GM12878 (cell line): ENCODE results near the gene TIGD1. TPM values are rescaled to one million over a fixed set of nuclear protein-coding genes. Genes with fewer than 3 reads are reported as not detected.

Experiments used
- ATAC-seq: fragments of 200-7000 bp; cut with Tn5 transposase; 3 replicates; pipeline ENCODE4 v1.9.1; 2020; ENCODE audit warnings: mild to moderate bottlenecking, moderate library complexity
- BruUV-seq: library from RNA; stranded (reverse); fragments of 400-500 nt; replicated peaks from 2 replicates; lab custom pipeline; 2021; lab: Mats Ljungman, UMichigan
- CTCF ChIA-PET: fragments of 300-600 bp; sonication (Branson Sonifier 250); formaldehyde crosslinking; extraction: SDS; loops from one replicate; lab custom pipeline; 2021; ENCODE audit warnings: inconsistent platforms; lab: Yijun Ruan, JAX
- POLR2A ChIA-PET: fragments of 350-600 bp; formaldehyde crosslinking; extraction: SDS; loops from one replicate; lab custom pipeline; 2021; ENCODE audit warnings: inconsistent platforms; lab: Charles Lee
- RAD21 ChIA-PET: fragments of 300-600 bp; sonication (Branson Sonifier 250); formaldehyde crosslinking; loops from one replicate; lab custom pipeline; 2023; ENCODE audit warnings: antibody characterized with exemption; ENCODE audit not compliant: unreplicated experiment; lab: Charles Lee
- SMC1A ChIA-PET: fragments of 300-600 bp; sonication (Branson Sonifier 250); formaldehyde crosslinking; loops from one replicate; lab custom pipeline; 2023; ENCODE audit not compliant: unreplicated experiment, uncharacterized antibody; lab: Charles Lee
- DNase-seq: peaks from one replicate; pipeline ENCODE4 v3.0.0-alpha.2; 2011; ENCODE audit warnings: low read depth, low spot score
- FAIRE-seq: peaks from 3 replicates; lab custom pipeline; 2011; peaks lifted over from hg19 to GRCh38; lab: Jason Lieb, UNC
- H2AFZ ChIP-seq: 2 replicates; pipeline ENCODE4 v1.6.0; 2011; ENCODE audit warnings: low read depth, low read length, control low read depth; ENCODE audit not compliant: control insufficient read depth
- H3K27ac ChIP-seq: 2 replicates; pipeline ENCODE4 v1.5.1; 2011; ENCODE audit warnings: control low read depth; ENCODE audit not compliant: control insufficient read depth, insufficient read depth
- H3K27me3 ChIP-seq, 2 experiments: replicated peaks in 1 of 2; 2 replicates each; pipeline versions ENCODE4 v1.6.0 to v1.6.1; 2011; ENCODE audit warnings: low read length in 1 of 2; ENCODE audit not compliant: control insufficient read depth in 2 of 2, insufficient read depth in 2 of 2
- H3K36me3 ChIP-seq, 2 experiments: 2 replicates each; pipeline ENCODE4 v1.5.1; 2011; ENCODE audit warnings: low read length in 1 of 2; ENCODE audit not compliant: control insufficient read depth in 2 of 2, insufficient read depth in 2 of 2
- H3K4me1 ChIP-seq: 2 replicates; pipeline ENCODE4 v1.6.1; 2011; ENCODE audit warnings: mild to moderate bottlenecking, low read length, moderate library complexity, mixed read lengths; ENCODE audit not compliant: control insufficient read depth, insufficient read depth
- H3K4me2 ChIP-seq: 2 replicates; pipeline ENCODE4 v1.6.0; 2011; ENCODE audit warnings: control low read depth; ENCODE audit not compliant: control insufficient read depth, insufficient read depth
- H3K4me3 ChIP-seq: fragments of 200-600 bp; sonication (generic); 2 replicates; pipeline ENCODE4 v1.5.1; 2016
- H3K79me2 ChIP-seq: 2 replicates; pipeline ENCODE4 v1.6.0; 2011; ENCODE audit warnings: low read length; ENCODE audit not compliant: control insufficient read depth, insufficient read depth
- H3K9ac ChIP-seq: 2 replicates; pipeline ENCODE4 v1.8.0; 2011; ENCODE audit warnings: low read length, control low read depth, mixed read lengths; ENCODE audit not compliant: control insufficient read depth, insufficient read depth
- H3K9me3 ChIP-seq: replicated peaks from 3 replicates; pipeline ENCODE4 v1.5.1; 2011; ENCODE audit warnings: mild to moderate bottlenecking, low read length; ENCODE audit not compliant: control insufficient read depth, insufficient read depth
- H4K20me1 ChIP-seq: 2 replicates; pipeline ENCODE4 v1.6.0; 2011; ENCODE audit not compliant: control insufficient read depth, insufficient read depth
- ATF7 ChIP-seq: fragments of 450-650 bp; IDR thresholded peaks from 2 replicates; pipeline ENCODE4 v1.6.1; 2016; ENCODE audit warnings: low read depth, mild to moderate bottlenecking
- CBX3 ChIP-seq: fragments of 200-600 bp; sonication (generic); IDR thresholded peaks from 2 replicates; pipeline ENCODE4 v1.6.1; 2016; ENCODE audit warnings: low read depth, borderline replicate concordance
- CBX5 ChIP-seq: sonication (generic); IDR thresholded peaks from 2 replicates; pipeline ENCODE4 v1.6.1; 2016; ENCODE audit warnings: low read depth, moderate library complexity, mild to moderate bottlenecking, inconsistent platforms
- CREM ChIP-seq: IDR thresholded peaks from 2 replicates; pipeline ENCODE4 v1.6.1; 2014; ENCODE audit warnings: antibody characterized with exemption, low read depth
- CTCF ChIP-seq, 3 experiments: IDR thresholded peaks in 2 of 3; conservative IDR thresholded peaks in 1 of 3; 2 replicates each; pipeline ENCODE4 v1.5.1; 2011; ENCODE audit warnings: low read depth in 3 of 3, low read length in 3 of 3, mild to moderate bottlenecking in 3 of 3, control low read depth in 2 of 3, moderate library complexity in 2 of 3, inconsistent platforms in 1 of 3, mixed read lengths in 1 of 3; ENCODE audit not compliant: control insufficient read depth in 2 of 3, insufficient read depth in 1 of 3; ENCODE audit errors: extremely low read depth in 1 of 3
- MLLT1 ChIP-seq: fragments of 450-650 bp; IDR thresholded peaks from 2 replicates; pipeline ENCODE4 v1.6.1; 2016; ENCODE audit warnings: mild to moderate bottlenecking
- POU2F2 ChIP-seq: IDR thresholded peaks from 3 replicates; pipeline ENCODE4 v1.6.1; 2011; ENCODE audit warnings: low read depth, mild to moderate bottlenecking, low read length, borderline replicate concordance
- SMAD1 ChIP-seq: fragments of 450-650 bp; IDR thresholded peaks from 2 replicates; pipeline ENCODE4 v1.6.1; 2018; ENCODE audit warnings: mild to moderate bottlenecking, low read depth; ENCODE audit not compliant: partially characterized antibody
- SUZ12 ChIP-seq: fragments of 200-600 bp; sonication (generic); IDR thresholded peaks from one replicate; pipeline ENCODE4 v1.6.1; 2018; ENCODE audit warnings: antibody characterized with exemption, mild to moderate bottlenecking; ENCODE audit not compliant: unreplicated experiment
- YY1 ChIP-seq: IDR thresholded peaks from 2 replicates; pipeline ENCODE4 v1.6.1; 2011; ENCODE audit warnings: low read depth, mild to moderate bottlenecking, low read length
- ZNF274 ChIP-seq: IDR thresholded peaks from one replicate; pipeline ENCODE4 v1.8.0; 2011; ENCODE audit not compliant: insufficient read length, insufficient read depth
- ZNF384 ChIP-seq: IDR thresholded peaks from 2 replicates; pipeline ENCODE4 v1.6.1; 2012; ENCODE audit warnings: low read depth, mild to moderate bottlenecking, low read length, improper control_type of control experiment, borderline replicate concordance
- WGBS: methylation state at CpG from one replicate; pipeline ENCODE4 v1.1.6; 2016; ENCODE audit warnings: low lambda C conversion rate; ENCODE audit not compliant: insufficient replicate concordance, insufficient coverage; ENCODE audit errors: missing lambda C conversion rate; 5-methylcytosine and 5-hydroxymethylcytosine counted together
- in situ Hi-C: fragments of 300-500 bp; cut with MboI; formaldehyde crosslinking; loops from 9 replicates; pipeline ENCODE4 v1.14.3; 2018; ENCODE audit warnings: mixed read lengths
- intact Hi-C: fragments of 100-400 bp; cut with micrococcal nuclease; formaldehyde crosslinking; loops from one replicate; pipeline ENCODE4 v1.14.2; 2022; ENCODE audit not compliant: unreplicated experiment
- polyA plus RNA-seq, 11 experiments: library from polyadenylated mRNA; depleted of rRNA in 4 of 11; unstranded in 6 of 11; stranded (reverse) in 5 of 11; fragments of >200 nt; fragmentation: Nextera tagmentation in 4 of 11; fragmentation: Illumina TruSeq in 1 of 11; extraction: Ambion mirVana in 4 of 11; extraction: Trizol in 1 of 11; gene quantifications; 1 replicate in 1 of 11; 2 replicates in 10 of 11; pipeline versions ENCODE4 v1.2.1 to v1.2.3, GENCODE V29; 2011 to 2016; ENCODE audit warnings: inconsistent platforms in 2 of 11, missing spikeins in 2 of 11, low read depth in 1 of 11
- total RNA-seq, 4 experiments: library from RNA; depleted of rRNA in 3 of 4; stranded (reverse); fragments of >200 nt in 3 of 4; fragmentation: Illumina TruSeq in 1 of 4; extraction: Trizol in 1 of 4; gene quantifications; 2 replicates each; pipeline versions ENCODE4 v1.2.1 to v1.2.3, GENCODE V29; 2013 to 2021
- TF ChIP-seq, protein P1 (sequence below): fragments of 450-650 bp; formaldehyde crosslinking; IDR thresholded peaks from 2 replicates; pipeline ENCODE4 v1.4.0; 2020; ENCODE audit warnings: mild to moderate bottlenecking, moderate library complexity
- TF ChIP-seq, protein P2 (sequence below): IDR thresholded peaks from 2 replicates; pipeline ENCODE4 v1.6.1; 2012; ENCODE audit warnings: low read length, inconsistent platforms

The TIGD1 gene
- total and polyA plus RNA-seq, 10 of the 15 experiments (the other 5 are each of a cell fraction or from before 2014, with no cell fraction given): 1.4 to 8.4 (median 5.6) TPM

DNA sequence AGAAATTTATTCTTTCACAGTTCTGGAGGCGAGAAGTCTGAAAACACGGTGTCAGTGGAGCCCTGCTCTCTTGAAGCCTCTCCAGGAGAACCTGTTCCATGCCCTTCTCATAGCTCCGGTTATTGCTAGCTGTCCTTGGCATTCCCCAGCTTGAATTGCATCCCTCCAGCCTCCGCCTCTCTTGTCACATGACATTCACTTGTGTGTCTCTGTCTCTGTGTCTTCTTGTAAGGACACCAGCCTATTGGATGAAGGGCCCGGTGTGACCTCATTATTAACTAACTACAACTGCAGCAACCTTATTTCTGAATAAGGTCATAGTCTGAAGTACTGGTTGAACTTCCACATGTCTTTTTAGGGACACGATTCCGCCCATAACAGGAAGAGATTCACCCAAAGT lies 34.7 kb downstream of the TIGD1 start (continued):
- TF ChIP-seq MLLT1: no peak
- TF ChIP-seq SUZ12: no peak
- no peak for TF ChIP-seq POU2F2

DNA sequence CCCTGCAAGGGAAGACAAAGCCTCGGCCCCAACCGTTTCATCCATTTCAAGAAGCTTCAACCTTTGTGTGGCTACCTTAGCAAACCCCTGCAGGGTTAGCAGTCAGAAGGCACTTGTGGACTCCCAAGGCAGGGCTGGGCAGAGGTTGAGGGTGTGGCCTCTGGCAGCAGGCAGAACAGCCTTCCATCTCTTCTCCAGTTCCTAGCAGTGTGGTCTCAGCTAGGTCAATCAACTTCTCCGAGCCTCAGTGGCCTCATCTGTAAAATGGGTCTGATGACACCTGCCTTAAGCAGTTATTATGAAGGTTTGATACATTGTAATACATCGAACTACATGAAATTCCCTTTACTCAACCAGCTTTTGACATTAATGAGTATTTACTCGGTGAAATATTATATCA lies 37.0 kb downstream of the TIGD1 start:
- SMC1A ChIA-PET: no interaction called here
- Histone ChIP-seq H3K9me3 (no peaks in the 10 kb centered on the region), H3K4me3 (no peak overlapping the region), H4K20me1 (no peaks in the 10 kb centered on the region), H3K4me1 (no peaks in the 10 kb centered on the region), H2AFZ (no peak overlapping the region), H3K27ac (no peak overlapping the region), H3K27me3 (no peaks in the 10 kb centered on the region; a peak in 2 of 4 replicates), H3K9ac (no peak overlapping the region), H3K36me3 (no peaks in the 10 kb centered on the region), H3K4me2 (no peak overlapping the region), H3K79me2 (no peaks in the 10 kb centered on the region)
- FAIRE-seq (no peak), DNase-seq (no peak), ATAC-seq (no peak)
- POLR2A ChIA-PET: no interaction called here
- CTCF ChIA-PET: no interaction called here
- in situ Hi-C loops: no loop called here
- intact Hi-C loops: no loop called here
- 3% methylated on average over 5 of the region's 5 CpGs for WGBS
- RAD21 ChIA-PET: no interaction called here
- BruUV-seq: no TSS peak
- TF ChIP-seq, protein P1, sequence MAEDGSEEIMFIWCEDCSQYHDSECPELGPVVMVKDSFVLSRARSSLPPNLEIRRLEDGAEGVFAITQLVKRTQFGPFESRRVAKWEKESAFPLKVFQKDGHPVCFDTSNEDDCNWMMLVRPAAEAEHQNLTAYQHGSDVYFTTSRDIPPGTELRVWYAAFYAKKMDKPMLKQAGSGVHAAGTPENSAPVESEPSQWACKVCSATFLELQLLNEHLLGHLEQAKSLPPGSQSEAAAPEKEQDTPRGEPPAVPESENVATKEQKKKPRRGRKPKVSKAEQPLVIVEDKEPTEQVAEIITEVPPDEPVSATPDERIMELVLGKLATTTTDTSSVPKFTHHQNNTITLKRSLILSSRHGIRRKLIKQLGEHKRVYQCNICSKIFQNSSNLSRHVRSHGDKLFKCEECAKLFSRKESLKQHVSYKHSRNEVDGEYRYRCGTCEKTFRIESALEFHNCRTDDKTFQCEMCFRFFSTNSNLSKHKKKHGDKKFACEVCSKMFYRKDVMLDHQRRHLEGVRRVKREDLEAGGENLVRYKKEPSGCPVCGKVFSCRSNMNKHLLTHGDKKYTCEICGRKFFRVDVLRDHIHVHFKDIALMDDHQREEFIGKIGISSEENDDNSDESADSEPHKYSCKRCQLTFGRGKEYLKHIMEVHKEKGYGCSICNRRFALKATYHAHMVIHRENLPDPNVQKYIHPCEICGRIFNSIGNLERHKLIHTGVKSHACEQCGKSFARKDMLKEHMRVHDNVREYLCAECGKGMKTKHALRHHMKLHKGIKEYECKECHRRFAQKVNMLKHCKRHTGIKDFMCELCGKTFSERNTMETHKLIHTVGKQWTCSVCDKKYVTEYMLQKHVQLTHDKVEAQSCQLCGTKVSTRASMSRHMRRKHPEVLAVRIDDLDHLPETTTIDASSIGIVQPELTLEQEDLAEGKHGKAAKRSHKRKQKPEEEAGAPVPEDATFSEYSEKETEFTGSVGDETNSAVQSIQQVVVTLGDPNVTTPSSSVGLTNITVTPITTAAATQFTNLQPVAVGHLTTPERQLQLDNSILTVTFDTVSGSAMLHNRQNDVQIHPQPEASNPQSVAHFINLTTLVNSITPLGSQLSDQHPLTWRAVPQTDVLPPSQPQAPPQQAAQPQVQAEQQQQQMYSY (CRISPR knock-in tag): no peak
- TF ChIP-seq ZNF384: no peak
- no peak for TF ChIP-seq CTCF (IDR thresholded peaks at IDR 0.05 in 2 of 3, conservative IDR thresholded peaks at IDR 0.05 in 1 of 3; ENCODE audit: control insufficient read depth in 2 of 3, extremely low read depth in 1 of 3, insufficient read depth in 1 of 3, low read depth in 3 of 3, low read length in 3 of 3)
- no peak for TF ChIP-seq ATF7
- TF ChIP-seq, protein P2, sequence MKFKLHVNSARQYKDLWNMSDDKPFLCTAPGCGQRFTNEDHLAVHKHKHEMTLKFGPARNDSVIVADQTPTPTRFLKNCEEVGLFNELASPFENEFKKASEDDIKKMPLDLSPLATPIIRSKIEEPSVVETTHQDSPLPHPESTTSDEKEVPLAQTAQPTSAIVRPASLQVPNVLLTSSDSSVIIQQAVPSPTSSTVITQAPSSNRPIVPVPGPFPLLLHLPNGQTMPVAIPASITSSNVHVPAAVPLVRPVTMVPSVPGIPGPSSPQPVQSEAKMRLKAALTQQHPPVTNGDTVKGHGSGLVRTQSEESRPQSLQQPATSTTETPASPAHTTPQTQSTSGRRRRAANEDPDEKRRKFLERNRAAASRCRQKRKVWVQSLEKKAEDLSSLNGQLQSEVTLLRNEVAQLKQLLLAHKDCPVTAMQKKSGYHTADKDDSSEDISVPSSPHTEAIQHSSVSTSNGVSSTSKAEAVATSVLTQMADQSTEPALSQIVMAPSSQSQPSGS: no peak
- TF ChIP-seq YY1: no peak
- TF ChIP-seq ZNF274: no peak
- TF ChIP-seq CREM: no peak
- TF ChIP-seq SMAD1: no peak
- no peak for TF ChIP-seq CBX5
- TF ChIP-seq CBX3: no peak
